ENCODE data around the gene VCPKMT. TPM values are rescaled to one million over a fixed set of nuclear protein-coding genes. Genes with fewer than 3 reads are reported as not detected.

VCPKMT gene
- total and polyA plus RNA-seq, 4 donors: 2.6 to 5.0 (median 2.9) TPM

DNA sequence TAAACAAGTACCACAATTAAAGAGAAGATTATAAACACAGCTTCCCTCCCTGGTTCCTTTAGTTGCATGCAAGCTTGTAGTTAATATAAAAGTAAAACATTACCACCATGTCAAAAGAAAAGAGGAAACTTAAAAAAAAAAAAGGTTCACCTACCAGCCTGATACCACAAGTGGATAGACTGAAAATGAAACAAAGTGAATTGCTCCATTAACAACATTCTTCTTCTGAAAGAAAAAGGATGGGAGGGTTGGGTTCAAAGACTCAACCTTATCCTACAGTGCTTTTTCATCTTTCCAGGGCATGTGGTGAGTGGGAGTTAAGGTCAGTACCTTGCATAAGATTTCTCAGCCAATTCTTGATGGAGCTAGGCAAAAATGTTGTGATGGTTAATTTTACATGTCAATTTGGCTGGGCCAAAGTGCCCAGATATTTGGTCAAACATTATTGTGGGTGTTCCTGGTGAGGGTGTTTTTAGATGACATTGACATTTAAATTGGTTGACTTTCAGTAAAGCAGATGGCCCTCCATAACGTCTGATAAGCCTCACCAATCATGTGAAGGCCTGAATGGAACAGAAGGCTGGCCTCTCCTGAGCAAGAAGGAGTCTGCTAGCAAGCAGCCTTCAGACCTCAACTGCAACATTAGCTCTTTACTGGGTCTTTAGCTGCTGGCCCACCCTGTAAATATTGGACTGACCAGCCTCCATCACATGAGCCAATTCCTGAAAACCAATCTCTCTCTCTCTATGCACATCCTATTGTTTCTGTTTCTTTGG, 28.8 kb downstream of the VCPKMT start:
- no peak overlapping the region for H3K4me3 ChIP-seq (ENCODE audit: low read depth in 1 of 3, low read length in 3 of 3)
- H3K27me3 ChIP-seq (ENCODE audit: control insufficient read depth in 4 of 4, insufficient read depth in 4 of 4, low read length in 3 of 4): no peaks in the 10 kb centered on the region
- TF ChIP-seq, protein P1, sequence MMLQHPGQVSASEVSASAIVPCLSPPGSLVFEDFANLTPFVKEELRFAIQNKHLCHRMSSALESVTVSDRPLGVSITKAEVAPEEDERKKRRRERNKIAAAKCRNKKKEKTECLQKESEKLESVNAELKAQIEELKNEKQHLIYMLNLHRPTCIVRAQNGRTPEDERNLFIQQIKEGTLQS (IDR thresholded peaks at IDR 0.05): no peak
- TF ChIP-seq FOXA1 (IDR thresholded peaks at IDR 0.05) (no peak), SP1 (IDR thresholded peaks at IDR 0.05) (no peak), JUND (IDR thresholded peaks at IDR 0.05) (no peak)
- TF ChIP-seq, protein P2, sequence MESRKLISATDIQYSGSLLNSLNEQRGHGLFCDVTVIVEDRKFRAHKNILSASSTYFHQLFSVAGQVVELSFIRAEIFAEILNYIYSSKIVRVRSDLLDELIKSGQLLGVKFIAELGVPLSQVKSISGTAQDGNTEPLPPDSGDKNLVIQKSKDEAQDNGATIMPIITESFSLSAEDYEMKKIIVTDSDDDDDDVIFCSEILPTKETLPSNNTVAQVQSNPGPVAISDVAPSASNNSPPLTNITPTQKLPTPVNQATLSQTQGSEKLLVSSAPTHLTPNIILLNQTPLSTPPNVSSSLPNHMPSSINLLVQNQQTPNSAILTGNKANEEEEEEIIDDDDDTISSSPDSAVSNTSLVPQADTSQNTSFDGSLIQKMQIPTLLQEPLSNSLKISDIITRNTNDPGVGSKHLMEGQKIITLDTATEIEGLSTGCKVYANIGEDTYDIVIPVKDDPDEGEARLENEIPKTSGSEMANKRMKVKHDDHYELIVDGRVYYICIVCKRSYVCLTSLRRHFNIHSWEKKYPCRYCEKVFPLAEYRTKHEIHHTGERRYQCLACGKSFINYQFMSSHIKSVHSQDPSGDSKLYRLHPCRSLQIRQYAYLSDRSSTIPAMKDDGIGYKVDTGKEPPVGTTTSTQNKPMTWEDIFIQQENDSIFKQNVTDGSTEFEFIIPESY (IDR thresholded peaks at IDR 0.05): no peak
- H3K27ac ChIP-seq (ENCODE audit: low read depth in 1 of 2, low read length in 2 of 2): no peak overlapping the region
- no peak overlapping the region for H3K9ac ChIP-seq (ENCODE audit: low read depth in 1 of 2, low read length in 2 of 2)
- DNase-seq (ENCODE audit: low spot score): no peak
- H3K36me3 ChIP-seq (ENCODE audit: control insufficient read depth in 4 of 4, insufficient read depth in 3 of 4, low read depth in 1 of 4, low read length in 3 of 4): no peaks in the 10 kb centered on the region
- 79% methylated on average over 1 of the region's 1 CpG for WGBS
- H3K9me3 ChIP-seq (ENCODE audit: control insufficient read depth in 4 of 4, low read length in 3 of 4): no peaks in the 10 kb centered on the region
- H3K4me1 ChIP-seq (ENCODE audit: control insufficient read depth in 4 of 4, insufficient read depth in 4 of 4, low read length in 3 of 4): peaks cover 0 to 3% (median 0%) of the 10 kb centered on the region in 4 donors

DNA sequence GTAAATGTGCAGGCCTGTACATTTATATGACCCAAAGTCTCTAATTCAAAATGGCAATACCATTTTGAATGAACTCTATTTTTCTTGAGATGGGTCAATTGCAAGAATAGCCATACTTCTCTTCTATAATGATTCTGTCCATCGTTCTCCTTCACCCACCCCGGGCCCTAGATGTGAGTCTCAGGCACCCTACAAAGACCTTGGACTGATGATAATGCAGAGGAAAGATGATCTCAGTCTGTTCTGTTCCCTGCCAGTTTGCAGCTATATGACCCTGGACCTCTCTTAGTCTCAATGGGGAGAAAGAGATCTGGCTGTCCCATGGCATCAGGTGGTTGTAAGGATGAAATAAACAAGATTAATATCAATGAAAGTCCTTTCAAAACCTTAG, 30.1 kb downstream of the VCPKMT start:
- H3K27ac ChIP-seq (ENCODE audit: low read depth in 1 of 2, low read length in 2 of 2): no peak overlapping the region
- H3K4me3 ChIP-seq (ENCODE audit: low read depth in 1 of 3, low read length in 3 of 3): no peak overlapping the region
- TF ChIP-seq, protein P2 (IDR thresholded peaks at IDR 0.05): no peak
- no peak for TF ChIP-seq TAF1 (conservative IDR thresholded peaks at IDR 0.05)
- TF ChIP-seq RXRA (IDR thresholded peaks at IDR 0.05): no peak
- no peak for TF ChIP-seq HNF4A (conservative IDR thresholded peaks at IDR 0.05)
- TF ChIP-seq, protein P1 (IDR thresholded peaks at IDR 0.05): no peak
- TF ChIP-seq FOXA2 (IDR thresholded peaks at IDR 0.05): no peak
- TF ChIP-seq GABPA (IDR thresholded peaks at IDR 0.05 in 1 of 2, conservative IDR thresholded peaks at IDR 0.05 in 1 of 2): no peak
- no peak for TF ChIP-seq NR2F2 (IDR thresholded peaks at IDR 0.05)
- no peak for TF ChIP-seq SP1 (IDR thresholded peaks at IDR 0.05)
- no peak for TF ChIP-seq RAD21 (IDR thresholded peaks at IDR 0.05)
- TF ChIP-seq, protein P3, sequence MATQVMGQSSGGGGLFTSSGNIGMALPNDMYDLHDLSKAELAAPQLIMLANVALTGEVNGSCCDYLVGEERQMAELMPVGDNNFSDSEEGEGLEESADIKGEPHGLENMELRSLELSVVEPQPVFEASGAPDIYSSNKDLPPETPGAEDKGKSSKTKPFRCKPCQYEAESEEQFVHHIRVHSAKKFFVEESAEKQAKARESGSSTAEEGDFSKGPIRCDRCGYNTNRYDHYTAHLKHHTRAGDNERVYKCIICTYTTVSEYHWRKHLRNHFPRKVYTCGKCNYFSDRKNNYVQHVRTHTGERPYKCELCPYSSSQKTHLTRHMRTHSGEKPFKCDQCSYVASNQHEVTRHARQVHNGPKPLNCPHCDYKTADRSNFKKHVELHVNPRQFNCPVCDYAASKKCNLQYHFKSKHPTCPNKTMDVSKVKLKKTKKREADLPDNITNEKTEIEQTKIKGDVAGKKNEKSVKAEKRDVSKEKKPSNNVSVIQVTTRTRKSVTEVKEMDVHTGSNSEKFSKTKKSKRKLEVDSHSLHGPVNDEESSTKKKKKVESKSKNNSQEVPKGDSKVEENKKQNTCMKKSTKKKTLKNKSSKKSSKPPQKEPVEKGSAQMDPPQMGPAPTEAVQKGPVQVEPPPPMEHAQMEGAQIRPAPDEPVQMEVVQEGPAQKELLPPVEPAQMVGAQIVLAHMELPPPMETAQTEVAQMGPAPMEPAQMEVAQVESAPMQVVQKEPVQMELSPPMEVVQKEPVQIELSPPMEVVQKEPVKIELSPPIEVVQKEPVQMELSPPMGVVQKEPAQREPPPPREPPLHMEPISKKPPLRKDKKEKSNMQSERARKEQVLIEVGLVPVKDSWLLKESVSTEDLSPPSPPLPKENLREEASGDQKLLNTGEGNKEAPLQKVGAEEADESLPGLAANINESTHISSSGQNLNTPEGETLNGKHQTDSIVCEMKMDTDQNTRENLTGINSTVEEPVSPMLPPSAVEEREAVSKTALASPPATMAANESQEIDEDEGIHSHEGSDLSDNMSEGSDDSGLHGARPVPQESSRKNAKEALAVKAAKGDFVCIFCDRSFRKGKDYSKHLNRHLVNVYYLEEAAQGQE (IDR thresholded peaks at IDR 0.05): no peak
- no peak for TF ChIP-seq FOXA1 (IDR thresholded peaks at IDR 0.05)
- no peak for TF ChIP-seq EGR1 (IDR thresholded peaks at IDR 0.05; ENCODE audit: low read depth in 2 of 2)
- no peak for TF ChIP-seq JUND (IDR thresholded peaks at IDR 0.05)
- H3K9ac ChIP-seq (ENCODE audit: low read depth in 1 of 2, low read length in 2 of 2): no peak overlapping the region
- H3K4me1 ChIP-seq (ENCODE audit: control insufficient read depth in 4 of 4, insufficient read depth in 4 of 4, low read length in 3 of 4): peaks cover 0 to 3% (median 0%) of the 10 kb centered on the region in 4 donors
- no peaks in the 10 kb centered on the region for H3K27me3 ChIP-seq (ENCODE audit: control insufficient read depth in 4 of 4, insufficient read depth in 4 of 4, low read length in 3 of 4)
- H3K36me3 ChIP-seq (ENCODE audit: control insufficient read depth in 4 of 4, insufficient read depth in 3 of 4, low read depth in 1 of 4, low read length in 3 of 4): no peaks in the 10 kb centered on the region
- H3K9me3 ChIP-seq (ENCODE audit: control insufficient read depth in 4 of 4, low read length in 3 of 4): no peaks in the 10 kb centered on the region
- 93% methylated on average over 2 of the region's 2 CpGs for WGBS
- no peak for DNase-seq (ENCODE audit: low spot score)

Measured in liver (tissue), 9 donors.